Measurements from ENCODE around the gene BIN1. TPM values are rescaled to one million over a fixed set of nuclear protein-coding genes. Genes with fewer than 3 reads are reported as not detected.
"Not testable (repeated sequence)": the region's sequence is repeated elsewhere in the genome, so short reads cannot be mapped to it uniquely, and the experiment has no call there.

Gene BIN1
- polyA plus RNA-seq, 1 donor: 103 TPM

DNA sequence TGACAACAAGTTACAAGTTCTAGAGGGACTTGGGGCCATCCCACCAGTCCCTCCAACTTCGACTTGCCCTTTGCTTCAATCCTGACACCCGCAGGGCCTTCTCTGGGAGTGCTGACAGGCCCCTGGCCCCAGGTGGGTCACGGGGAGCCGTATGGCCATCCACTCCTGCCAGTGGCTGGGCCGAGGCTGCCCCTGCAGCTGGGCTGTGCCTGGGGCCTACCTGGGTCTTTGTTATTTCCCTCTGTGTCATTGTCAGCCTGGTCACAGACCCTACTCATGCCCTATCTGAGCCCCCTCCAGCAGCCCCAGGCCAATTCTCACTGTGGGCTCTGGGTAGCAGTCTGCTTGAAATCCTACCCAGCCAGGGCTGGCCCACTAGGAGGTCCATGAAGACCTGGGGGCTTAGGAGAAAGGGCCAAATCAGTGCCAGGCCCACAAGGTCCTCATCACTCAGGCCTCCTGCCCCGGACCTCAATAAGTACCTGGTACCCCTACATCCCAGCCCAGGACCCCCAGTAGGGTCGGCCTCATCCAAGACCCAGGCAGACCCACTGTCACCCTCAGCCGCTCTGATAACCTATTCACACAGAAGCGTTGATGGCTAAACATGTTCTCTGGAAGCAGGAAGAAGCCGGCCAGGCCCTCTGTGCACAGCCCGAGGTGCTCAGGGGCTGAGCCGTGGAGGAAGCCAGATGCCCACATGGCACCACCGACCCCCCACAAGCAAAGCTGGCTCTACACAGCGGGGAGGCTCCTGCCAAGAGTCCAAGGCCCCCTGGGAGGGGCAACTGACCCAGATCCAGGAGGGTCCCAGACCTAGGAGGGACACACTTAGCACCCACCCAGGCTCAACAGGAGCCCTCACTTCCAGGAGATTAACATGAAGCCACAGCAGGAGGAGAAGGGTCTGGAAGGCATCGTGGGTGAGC lies 57.7 kb downstream of the BIN1 start:
- DNase-seq: no peak

DNA sequence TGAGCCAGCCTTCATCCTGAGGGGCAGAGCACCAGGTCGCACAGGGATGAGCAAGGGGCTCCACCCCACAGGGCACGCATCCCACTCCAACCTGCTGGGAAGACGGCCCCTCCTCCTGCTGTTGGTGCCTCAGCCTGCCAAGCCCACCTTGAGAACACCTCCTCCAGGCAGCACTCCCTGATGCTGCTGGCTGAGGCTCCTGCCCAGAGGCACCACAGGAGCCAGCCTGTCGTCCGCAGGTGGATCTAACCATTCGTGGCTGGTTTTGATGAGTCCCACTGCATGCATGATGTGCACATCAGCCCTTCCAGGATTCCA lies 58.4 kb downstream of the BIN1 start:
- no peak for DNase-seq

GRCh38 chr2:127047716-127048617 lies 59.0 kb downstream of the BIN1 start:
- DNase-seq: no peak

DNA sequence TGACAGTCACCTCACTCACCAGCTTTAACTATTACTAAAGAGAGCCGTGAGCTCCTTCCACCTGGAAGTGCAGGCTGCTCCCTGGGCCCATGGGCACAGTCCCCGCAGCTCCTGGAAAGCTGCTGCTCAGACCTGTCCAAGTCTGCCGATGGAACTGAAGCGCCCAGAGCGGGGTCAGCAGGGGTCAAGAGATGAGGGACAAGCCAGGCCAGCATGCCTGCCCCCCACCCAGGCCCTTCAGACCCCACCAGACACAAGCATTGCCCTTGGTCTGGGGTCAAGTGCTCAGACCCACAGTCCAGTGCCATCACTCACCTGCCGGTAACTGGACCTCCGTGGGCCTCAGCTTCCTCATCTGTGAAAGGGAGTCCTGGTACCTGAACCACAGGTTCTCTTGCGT lies 59.9 kb downstream of the BIN1 start:
- no peak for DNase-seq

GRCh38 chr2:127046579-127046978 lies 60.4 kb downstream of the BIN1 start:
- DNase-seq: no peak

- no peak for DNase-seq
These were observed 61.0 kb downstream of the BIN1 start for GRCh38 chr2:127045792-127046501.

- DNase-seq: no peak
These were observed 61.8 kb downstream of the BIN1 start for GRCh38 chr2:127044977-127045661.

GRCh38 chr2:127044165-127044718 lies 62.7 kb downstream of the BIN1 start:
- no peak for DNase-seq

- DNase-seq: no peak
These were observed 63.4 kb downstream of the BIN1 start for GRCh38 chr2:127043367-127044164.

- DNase-seq: no peak
These were observed 65.5 kb downstream of the BIN1 start for GRCh38 chr2:127041259-127041970.

GRCh38 chr2:127040169-127040568 lies 66.8 kb downstream of the BIN1 start:
- no peak for DNase-seq

GRCh38 chr2:127039387-127040031 lies 67.4 kb downstream of the BIN1 start:
- no peak for DNase-seq

DNA sequence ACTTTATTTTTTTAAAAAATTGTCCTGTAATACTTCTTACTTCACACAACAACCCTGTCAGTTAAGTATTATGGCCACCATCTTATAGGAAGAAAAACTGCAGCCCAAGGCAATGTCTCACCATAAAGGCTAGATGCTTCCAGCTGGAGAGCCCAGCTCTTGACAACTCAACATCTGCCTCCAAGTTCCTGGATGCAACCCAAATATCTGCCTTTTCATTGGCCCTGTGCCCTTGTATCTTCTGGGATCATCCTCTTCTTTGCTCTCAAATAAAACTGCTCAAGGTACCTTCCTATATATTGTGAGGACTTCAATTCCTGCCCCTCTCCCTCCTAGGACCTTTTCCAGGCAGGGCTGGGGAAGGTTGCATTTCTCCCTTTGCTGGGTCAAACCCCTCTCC lies 69.5 kb downstream of the BIN1 start:
- DNase-seq: no peak

DNA sequence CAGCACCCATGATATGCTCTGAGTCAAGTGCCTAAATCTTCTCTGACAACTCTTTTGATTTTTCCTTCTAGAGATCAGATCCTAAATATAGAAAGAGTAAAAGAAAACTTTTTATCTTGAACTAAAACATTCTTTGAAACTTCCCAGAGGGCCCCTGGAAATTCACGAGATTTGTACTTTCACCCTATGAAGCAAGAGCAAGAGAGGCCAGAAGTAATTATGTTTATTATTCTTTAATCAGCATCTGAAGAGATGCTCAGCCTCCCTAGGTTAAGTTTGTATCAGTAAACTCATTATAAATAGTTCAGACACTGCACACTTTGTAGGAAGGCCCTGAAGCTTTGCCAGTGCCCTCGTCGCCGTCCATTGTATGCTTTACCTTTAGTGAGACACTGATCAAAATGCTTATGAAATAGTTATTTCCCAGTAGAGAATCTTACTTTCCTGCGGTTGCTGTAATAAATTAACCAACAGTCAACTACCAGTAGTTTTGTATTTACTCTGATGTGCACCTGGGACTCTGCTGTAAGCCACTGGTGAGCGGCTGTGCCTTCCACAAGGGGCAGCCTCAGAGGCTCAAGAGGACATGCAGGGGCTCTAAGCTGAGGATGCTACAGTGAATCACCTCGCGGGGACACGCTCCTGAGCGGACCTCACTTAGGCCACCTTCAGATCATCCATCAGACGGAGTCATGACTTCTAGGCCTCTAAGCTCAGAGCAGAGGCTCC lies 71.9 kb downstream of the BIN1 start:
- DNase-seq: no peak

DNA sequence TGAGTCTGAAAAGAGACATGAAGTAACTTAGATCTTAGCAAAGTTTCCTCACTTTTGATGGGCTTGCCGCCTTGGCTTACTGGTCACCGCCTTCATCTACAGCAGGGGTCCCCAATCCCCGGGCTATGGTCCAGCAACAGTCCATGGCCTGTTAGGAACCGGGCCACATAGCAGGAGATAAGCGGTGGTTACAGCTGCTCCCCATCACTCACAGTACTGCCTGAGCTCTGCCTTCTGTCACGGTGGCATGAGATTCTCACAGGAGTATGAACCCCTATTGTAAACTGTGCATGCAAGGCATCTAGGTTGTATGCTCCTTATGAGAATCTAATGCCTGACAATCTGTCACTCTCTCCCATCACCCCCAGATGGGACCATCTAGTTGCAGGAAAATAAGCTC lies 72.9 kb downstream of the BIN1 start:
- no peak for DNase-seq

- no peak for DNase-seq
These were observed 74.3 kb downstream of the BIN1 start for GRCh38 chr2:127032621-127033020.

- no peak for DNase-seq
These were observed 77.5 kb downstream of the BIN1 start for GRCh38 chr2:127029350-127030051.

DNA sequence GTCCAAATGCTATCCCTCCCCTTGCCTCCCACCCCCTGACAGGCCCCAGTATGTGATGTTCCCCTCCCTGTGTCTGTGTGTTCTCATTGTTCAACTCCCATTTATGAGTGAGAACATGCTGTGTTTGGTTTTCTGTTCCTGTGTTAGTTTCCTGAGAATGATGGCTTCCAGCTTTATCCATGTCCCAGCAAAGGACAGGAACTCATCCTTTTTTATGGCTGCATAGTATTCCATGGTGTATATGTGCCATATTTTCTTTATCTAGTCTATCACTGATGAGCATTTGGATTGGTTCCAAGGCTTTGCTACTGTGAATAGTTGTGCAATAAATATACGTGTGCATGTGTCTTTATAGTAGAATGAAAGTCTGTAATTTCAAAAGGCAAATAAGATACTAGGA lies 78.2 kb downstream of the BIN1 start:
- not testable (repeated sequence) for DNase-seq
